Umbilical cord (tissue), 2 donors: ENCODE data around the gene SF3B1. TPM values are rescaled to one million over a fixed set of nuclear protein-coding genes. Genes with fewer than 3 reads are reported as not detected.
"Not testable (repeated sequence)": the region's sequence is repeated elsewhere in the genome, so short reads cannot be mapped to it uniquely, and the experiment has no call there.

Experiments
- DNase-seq: peaks from one replicate; pipeline ENCODE4 v3.0.0-alpha.2; 2015; ENCODE audit warnings: low spot score
- total RNA-seq: library from RNA; depleted of rRNA; stranded (reverse); fragments of >200 nt; gene quantifications from one replicate; pipeline ENCODE4 v1.2.3, GENCODE V29; 2014; ENCODE audit warnings: low replicate concordance; ENCODE audit not compliant: insufficient read depth

SF3B1 gene
- total RNA-seq, 1 donor from 2014 or later: 306 TPM

- DNase-seq: not testable (repeated sequence)
These were observed 90.9 kb downstream of the SF3B1 start for GRCh38 chr2:197343968-197344367.

DNA sequence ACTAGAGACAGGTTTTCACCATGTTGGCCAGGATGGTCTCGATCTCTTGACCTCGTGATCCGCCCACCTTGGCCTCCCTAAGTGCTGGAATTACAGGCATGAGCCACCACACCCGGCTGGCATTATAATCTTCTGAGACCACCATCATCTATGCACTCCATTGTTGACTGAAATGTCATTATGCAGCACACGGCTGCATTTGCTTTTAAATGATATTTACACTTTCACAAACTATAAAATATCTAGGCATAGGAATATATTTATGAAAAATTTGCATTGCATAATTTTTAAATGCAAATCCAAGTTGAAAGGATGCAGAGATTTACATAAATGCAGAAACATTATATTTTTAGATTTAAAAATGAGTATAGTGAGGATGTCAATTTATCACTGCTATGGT lies 94.2 kb downstream of the SF3B1 start:
- DNase-seq: no peak

Other genes starting within 250 kb of the SF3B1 start
- gene ANKRD44, start 124.2 kb downstream of the SF3B1 start, total RNA-seq: 59.9 TPM
- 41.7 TPM for gene COQ10B, start 18.5 kb upstream of the SF3B1 start, total RNA-seq
- 174 TPM for gene HSPD1, start 64.8 kb upstream of the SF3B1 start, total RNA-seq
- gene HSPE1, start 65.4 kb upstream of the SF3B1 start, total RNA-seq: 78.2 TPM
- 49.1 TPM for gene MOB4, start 81.0 kb upstream of the SF3B1 start, total RNA-seq
- gene RFTN2, start 240.6 kb upstream of the SF3B1 start, total RNA-seq: 18.1 TPM